GM19463 (cell line): ENCODE results near the gene PLCL2.
"Not testable (repeated sequence)": the region's sequence is repeated elsewhere in the genome, so short reads cannot be mapped to it uniquely, and the experiment has no call there.

Experiments
- ATAC-seq: cut with Tn5 transposase; IDR thresholded peaks from one replicate; pipeline ENCODE4 v1.9.1; 2021; ENCODE audit warnings: mild to moderate bottlenecking, moderate library complexity; ENCODE audit not compliant: unreplicated experiment

The PLCL2 gene

DNA sequence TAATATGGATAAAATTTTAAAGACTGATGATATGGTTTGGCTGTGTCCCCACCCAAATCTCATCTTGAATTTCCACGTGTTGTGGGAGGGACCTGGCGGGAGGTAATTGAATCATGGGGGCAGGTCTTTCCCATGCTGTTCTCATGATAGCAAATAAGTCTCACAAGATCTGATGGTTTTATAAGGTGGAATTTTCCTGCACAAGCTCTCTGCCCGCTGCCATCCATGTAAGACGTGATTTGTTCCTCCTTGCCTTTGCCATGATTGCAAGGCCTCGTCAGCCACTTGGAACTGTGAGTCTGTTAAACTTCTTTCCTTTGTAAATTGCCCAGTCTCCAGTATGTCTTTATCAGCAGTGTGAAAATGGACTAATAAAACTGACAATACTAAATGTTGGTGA is 222.0 kb downstream of the PLCL2 start:
- ATAC-seq: not testable (repeated sequence)

DNA sequence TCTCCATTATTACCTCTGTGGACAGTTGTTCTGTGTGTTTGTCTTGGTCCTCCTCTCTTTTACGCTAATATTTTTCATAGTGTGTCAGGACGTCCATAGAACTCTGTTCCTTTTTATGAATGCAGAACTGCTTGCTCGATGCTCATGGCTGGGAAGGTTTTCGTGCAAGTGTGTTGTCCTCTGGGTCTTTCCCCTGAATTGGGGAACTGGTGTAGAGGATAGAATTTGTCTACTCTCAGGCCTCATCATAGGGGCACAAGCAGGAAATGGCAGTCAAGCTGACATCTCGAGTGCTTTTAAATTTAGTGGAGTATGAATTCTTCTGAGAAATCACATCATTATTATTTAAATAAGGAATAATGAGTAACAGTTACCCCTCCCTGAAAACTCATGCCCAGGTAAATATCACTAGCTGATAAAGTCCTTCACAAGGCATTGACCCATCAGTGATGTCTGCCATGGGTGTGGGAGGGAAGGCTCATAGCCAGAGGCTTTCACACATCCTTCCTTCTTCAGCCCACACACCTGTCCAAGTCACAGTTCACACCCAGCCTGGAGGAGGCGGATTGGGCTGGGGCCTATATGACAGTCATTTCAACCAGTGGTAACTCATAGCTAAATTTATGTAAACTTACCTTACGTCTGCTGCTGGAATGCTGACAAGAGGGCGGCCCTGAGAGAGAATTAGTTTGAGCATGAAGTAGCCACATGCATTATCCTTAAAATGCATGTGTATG is 226.1 kb downstream of the PLCL2 start:
- no peak for ATAC-seq

DNA sequence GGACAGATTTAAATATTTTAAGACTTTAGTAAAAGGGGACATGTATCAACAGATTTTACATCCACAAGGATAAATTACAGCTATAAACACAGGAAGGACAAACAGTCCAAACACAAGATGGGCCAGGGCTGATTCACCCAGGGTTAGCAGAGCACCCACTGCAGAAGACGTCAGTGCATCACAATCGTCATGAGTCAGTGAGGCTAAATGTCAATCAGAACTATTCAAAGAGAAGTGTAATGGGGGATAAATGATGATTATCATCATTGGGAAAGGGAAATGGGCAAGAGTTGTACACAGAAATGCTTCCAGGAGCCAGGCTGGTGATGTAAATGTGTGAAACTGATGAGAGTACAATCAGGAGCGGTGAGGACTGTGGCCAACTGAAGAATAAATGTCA is 226.8 kb downstream of the PLCL2 start:
- no peak for ATAC-seq

DNA sequence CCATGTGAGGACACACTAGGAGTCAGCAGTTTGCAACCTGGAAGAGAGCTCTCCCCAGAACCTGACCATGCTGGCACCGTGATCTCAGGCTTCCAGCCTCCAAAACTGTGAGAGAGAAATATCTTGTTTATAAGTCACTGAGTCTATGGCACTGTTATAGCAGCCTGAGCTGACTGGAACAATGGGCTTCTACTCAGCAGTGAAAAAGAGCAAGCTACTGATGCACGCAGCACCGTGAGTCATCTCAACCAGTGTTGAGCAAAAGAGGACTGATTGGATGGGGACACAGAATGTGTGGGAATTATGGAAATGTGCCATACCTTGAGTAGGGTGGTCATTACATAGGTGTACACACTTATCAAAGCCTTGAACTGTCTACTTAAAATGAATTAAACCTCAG is 230.4 kb downstream of the PLCL2 start:
- ATAC-seq: no peak

DNA sequence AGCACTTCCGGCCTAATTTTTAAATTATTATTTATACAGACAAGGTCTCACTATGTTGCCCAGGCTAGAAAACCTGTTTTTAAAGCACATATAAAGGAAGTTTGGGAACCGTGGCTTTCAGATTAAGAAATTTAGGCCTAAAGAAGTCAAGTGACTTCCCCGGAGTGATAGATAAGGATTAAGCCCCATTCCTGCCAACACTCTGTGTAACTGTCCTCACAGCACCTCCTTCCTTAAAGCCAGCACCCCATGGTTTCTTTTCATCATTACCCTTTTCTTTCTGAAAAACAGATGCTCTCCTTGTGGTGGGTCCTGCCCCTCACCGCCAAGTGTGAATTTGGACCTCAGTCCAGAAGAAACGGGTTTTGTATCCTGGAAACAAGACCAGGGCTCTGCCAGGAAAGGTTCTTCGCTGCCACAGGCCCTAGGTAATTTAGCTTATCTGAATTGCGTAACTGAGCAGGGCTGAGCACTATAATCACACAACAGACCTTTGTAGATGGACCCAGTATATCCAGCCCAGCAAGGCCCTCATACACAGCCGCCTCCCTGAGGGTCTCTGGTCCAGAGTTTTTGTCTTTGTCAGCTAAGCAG is 231.3 kb downstream of the PLCL2 start:
- ATAC-seq: no peak

DNA sequence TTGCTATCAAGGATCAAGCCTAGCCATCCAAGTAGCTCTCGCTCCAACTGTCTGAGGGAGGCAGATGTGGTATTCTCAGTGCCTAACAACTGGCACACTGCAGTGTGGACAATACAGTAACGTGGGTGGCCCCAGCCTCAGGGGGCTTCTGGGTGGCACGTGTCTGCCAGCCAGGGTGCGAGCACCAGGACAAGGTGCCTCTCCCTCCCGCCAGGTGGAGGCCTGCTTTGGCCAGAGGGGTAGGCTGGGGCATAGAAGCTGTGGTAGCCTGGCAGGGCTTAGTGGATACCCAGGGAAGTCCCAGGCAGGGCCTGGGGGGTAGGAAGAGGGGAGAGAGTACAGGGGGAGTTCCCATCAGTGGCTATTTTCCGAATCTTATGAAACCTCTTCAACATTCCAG is 234.0 kb downstream of the PLCL2 start:
- no peak for ATAC-seq

DNA sequence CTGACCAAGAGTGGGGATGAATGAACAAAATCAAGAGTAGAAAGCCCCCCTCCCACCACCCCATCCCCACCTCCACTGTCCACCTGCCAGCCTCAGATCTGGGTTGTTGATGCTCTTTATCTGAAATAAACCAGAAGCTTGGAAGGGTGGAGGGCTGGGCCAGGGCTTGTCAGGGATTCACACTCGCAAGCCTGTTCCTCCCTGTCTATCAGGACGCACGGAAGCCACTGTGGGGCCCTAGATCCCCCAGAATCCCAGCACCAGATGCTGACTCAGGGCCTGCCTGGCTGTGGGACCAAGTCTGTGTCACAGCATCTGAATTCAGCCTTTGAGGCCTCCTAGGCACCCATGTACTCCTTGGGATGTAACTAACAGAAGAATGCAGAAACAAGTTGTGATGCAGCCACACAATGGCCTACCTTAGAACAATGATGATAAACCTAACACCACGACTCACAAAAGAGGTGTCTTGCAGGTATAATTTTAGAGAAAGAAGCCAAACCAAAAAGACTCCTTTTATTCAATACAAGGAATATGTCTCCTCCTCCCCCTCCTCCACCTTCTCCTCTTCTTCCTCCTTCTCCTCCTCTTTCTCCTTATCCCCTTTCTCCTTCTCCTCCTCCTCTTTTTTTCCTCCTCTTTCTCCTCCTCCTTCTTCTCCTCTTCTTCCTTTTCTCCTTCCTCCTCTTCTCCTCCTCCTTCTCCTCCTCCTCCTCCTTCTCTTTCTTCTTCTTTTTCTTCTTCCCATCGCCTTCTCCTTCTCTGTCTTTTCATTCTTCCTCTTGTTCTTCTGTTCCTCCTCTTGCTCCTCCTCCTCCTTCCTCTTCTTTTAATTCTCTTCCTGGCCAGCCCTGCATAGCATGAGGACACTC is 234.7 kb downstream of the PLCL2 start:
- ATAC-seq: no peak

DNA sequence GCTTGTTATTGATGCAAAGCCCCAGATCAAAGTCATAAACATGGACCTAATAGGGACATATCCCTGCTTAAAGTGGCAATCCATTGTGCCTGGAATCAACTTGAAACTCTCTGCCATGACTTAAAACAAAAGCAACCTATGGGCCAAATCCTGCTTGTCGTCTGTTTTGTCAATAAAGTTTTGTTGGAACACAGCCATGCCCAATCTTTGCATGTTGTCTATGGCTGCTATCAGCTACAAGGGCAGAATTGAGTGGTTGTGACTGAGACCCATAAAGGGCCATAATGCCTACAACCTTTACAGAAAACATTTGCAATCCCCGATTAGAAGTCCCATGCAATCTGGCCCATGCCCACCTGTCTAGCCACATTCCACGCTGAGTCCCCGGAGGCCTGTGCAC is 235.4 kb downstream of the PLCL2 start:
- ATAC-seq: no peak

DNA sequence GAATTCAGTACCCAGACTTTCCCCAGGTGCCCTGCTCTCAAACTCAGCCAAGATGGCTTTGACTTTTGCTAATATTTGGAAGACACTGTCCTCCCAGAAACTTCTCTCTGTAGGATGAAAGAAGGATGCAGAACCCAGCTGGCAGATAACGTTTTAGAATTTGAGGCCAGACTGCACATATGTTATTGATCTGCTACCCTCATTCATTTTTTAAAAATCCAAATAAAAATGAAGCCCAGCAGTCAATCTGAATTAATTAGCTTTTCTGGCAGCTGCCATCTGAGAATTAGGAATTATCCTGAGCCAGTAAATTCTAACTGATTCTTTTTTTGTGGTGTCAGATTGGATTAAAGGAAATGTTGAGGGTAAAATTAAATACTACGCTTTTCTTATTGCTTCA is 236.6 kb downstream of the PLCL2 start:
- ATAC-seq: no peak

DNA sequence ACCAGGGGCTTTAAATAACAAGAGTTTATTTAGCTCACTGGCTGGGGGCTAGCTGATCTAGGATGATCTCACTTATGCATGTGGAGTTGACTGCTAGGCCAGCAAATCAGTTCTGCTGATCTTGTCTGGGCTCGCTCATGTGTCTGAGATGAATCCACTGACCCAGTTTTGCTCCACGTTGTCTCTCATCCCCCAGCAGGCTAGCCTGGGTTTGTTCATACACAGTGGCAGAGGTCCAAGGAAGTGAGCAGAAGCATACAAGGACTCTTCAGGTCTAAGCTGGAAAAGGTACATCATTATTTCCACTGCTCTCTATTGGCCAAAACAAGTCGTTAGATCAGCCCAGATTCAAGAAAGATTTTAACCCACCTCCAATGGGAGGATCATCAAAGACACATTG is 238.0 kb downstream of the PLCL2 start:
- no peak for ATAC-seq

DNA sequence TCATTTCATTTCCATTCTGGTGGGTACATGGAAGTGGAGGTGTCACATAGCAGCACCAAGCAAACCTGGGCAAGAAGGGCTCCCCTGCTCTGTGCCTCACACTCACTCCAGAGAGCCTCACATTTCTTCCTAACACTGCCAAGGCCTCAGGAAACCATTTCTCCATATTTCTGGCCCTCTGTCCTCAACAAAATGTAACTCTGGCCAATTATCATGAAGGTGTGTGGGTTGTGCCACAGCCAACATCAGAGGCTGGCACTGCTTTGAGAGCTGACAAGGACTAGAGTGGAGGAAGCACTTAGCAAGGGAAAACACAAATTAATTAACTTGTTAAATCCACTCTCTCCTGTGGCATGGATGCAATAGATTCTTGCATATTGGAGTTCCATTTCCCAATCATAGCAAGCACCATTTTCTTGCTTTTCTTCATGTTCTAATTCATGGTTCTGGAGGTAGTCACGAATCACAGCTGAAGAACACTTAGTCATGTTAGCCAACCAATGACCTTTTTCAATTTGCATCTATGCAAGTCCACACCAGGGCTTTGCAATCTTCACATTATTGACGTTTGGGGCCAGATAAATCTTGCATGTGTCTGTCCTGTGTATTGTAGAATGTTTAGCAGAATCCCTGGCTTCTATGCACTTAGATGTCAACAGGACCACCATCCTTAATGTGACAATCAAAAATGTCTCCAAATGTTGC is 241.1 kb downstream of the PLCL2 start:
- no peak for ATAC-seq

DNA sequence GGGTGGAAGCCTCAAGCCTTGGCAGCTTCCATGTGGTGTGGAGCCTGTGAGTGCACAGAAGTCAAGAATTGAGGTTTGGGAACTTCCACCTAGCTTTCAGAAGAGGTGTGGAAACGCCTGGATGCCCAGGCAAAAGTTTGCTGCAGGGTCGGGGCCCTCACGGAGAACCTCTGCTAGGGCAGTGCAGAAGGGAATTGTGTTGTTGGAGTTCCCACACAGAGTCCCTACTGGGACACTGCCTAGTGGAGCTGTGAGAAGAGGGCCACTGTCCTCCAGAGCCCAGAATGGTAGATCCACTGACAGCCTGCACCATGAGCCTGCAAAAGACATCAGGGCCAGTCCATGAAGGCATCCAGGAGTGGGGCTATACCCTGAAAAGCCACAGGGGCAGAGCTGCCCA is 243.9 kb downstream of the PLCL2 start:
- ATAC-seq: not testable (repeated sequence)

DNA sequence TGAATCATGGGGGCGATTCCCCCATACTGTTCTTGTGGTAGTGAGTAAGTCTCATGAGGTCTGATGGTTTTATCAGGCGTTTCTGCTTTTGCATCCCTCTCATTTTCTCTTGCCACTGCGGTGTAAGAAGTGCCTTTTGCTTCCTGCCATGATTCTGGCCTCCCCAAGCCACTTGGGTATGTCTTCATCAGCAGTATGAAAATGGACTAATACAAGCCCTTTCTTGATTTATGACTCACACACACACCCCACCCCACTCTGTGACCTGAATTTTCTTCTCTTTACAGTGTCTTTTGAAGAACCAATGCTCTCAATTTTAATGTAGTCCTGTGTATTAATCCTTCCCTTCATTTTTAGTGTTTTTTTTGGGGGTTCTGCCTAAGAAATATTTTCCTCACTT is 244.8 kb downstream of the PLCL2 start:
- no peak for ATAC-seq

DNA sequence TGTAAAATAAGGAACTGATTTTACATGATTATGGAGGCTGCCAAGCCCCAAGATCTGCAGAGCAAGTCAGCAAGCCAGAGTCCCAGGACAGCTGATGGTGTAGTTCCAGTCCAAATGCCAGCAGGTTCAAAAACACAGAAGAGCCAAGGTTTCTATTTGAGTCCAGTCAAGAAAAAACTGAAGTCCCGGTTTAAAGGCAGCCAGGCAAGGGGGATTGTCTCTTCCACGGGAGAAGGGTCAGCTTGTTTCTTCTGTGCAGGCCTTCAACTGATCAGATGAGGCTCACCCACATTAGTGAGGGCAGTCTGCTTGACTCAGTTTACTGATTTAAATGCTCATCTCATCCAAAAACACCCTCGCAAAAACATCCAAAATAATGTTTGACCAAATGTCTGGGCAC is 246.2 kb downstream of the PLCL2 start:
- no peak for ATAC-seq

DNA sequence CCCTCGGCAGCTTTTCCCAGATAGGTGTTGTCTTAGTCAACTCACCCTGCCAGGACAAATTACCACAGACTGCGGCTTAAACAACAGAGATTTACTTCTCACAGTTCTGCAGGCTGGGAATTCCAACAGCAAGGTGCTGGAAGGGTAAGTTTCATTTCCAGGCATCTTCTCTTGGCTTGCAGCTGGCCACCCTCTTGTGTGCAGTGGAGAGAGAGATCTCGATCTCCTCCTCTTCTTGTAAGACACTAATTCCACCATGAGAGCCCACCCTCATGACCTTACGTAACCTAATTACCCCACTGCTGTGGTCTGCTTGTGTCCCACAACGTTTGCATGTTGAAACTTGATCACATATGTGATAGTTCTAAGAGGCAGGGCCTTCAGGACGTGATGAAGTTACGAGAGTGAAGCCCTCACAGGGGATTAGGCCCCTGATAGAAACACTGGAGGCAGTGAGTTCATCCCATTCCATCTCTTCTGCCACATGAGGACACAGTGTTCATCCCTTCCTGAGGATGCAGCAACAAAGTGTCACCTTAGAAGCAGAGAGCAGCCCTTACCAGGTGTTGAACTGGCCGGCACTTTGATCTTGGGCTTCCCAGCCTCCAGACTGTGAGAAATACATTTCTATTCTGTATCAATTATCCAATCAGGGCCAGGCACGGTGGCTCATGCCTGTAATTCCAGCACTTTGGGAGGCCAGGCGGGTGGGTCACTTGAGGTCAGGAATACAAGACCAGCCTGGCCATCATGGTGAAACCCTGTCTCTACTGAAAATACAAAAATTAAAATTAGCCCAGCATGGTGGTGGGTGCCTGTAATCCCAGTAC is 247.7 kb downstream of the PLCL2 start:
- ATAC-seq: no peak

DNA sequence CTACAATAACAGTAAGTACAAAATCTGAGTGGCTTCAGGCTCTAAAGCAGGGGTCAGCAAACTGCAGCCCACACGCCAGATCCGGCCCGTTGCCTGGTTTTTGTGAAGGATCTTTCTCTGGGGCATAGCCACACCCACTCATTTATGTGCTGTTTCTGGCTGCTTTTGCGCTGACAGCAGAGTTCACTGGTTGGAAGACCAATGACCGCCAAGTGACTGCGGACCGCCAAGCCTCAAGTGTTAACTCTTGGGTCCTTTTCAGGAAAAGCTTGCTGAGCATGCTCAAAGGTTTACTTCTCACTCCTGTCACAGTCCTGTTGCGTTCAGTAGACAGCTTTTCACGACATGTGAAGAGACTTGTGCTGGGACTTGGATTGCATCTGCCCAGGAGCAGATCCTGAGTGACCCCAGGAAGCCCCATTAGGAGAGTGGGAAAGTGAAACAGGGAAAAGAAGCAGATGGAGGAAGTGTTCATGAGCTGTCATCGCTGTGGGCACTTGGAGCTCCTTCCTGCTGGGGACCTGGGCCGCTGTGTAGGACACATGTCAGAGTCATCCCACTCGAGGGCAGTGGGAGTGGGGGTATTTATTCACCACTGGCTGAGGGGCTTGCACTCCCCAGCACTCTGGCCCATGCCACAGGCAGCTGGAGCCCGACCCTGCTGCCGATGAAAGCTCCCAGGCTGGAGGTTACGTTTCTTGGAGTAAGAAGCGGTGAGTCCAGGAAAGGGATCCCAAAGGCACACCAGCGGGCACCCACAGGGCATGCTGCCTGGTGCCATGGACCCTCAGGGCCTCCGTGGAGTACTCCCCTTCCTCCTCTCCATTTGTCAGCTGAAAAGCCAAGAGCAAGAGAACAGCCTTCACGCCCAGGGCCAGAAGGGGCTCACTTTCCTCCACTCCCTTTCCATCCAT is 249.1 kb downstream of the PLCL2 start:
- no peak for ATAC-seq

DNA sequence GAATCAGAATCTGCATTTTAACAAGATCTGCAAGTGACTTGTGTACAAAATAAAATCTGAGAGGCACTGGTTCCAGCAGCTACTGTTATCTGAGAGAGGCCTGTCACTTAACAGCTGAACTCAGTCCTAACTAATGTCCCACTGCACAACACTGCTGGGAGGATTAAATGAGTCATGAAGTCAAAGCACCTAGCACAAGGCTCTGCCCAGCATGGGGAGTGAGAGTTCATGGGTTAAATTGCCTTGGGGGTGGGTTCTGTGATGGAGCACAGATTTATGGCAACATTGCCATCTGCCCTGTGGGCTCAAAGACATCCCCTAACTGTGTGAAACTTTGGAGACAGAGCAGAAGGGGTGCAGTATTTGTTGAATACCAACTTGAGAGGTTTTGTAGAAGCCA is 250.9 kb downstream of the PLCL2 start:
- no peak for ATAC-seq

DNA sequence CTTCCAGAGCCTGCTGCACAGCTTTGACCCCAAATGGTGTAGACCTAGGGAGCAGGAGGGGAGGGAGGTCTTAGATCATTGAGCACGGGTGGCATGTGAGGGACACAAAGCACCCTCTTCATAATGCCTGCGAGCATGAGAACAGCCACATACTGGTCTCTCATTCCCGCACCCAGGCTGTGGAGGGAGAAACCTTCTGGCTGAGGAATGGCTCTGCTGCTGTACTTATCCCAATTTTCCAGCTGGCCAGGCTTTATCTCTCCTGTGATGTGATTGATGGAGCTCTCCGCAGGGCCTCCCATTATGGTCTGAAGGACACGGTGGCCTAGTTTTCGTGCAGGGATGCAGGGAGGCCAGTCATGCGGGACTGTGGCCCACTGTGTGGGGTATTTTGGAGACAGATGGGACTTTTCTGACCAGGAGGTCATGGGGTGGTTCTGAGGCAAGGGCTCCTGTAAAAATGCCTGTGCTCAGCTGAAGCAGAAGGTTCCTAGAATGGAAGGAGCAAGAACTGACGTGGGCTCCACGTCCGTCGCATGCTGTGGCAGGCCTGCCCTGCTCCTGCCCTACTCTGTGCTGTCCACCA is 251.5 kb downstream of the PLCL2 start:
- ATAC-seq: no peak

DNA sequence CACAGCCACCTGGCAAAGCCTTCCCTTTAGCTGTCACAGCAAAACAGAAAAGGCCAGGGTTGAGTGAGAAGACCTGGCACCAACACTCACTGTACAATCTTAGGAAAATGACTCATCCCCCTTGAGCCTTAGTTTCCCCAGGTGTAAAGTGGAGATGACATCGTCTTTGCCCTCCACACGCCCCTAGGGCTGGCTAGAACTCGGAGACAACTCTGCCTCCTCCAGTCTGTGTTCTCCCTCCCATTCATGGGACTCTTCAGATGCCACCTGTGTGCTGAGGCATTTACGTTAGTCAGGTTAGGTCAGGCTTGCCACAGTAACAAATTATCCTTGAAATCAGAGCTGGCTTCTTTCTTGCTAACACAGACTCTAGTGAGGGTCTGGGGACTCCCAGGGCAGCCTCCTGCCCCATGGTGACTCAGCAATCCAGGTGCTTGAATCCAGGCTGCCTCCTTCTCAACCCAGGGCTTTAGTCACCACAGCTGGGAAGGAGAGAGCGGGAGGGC is 252.6 kb downstream of the PLCL2 start:
- no peak for ATAC-seq
